ENCODE data around the gene KRT33B.

DNA sequence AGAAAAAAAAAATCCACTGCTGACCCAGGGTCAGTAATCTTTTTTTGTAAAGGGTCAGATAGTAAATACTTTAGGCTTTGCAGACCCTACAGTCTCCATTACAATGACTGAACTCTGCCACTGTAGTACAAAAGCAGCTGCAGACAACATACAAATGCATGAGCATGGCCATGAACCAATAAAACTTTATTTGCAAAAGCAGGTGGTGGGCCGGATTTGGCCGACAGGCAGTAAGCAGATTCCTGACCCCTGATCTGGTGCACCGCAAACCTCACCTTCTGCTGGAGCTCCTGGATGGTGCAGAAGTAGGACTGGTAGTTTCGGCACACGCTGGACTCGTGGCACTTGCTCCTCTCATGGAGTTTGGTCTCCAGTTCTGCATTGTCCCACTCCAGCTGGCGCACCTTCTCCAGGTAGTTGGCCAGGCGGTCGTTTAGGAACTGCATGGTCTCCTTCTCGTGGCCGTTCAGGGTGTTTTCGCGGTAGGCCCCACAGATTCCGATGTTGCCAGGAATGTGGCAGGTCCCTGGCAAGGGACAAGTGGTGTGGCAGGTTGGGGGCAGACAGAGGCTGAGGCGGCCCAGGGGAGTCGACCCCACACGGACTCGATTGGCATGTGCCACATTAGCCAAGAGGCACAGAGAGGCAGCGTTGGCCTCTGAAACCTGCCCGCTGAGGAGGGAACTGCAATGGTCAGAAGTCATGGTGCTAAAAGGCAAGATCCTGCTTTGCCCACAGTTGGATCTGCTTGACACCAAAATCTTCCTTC, 41.6 kb upstream of the KRT33B start:
- TF ChIP-seq, protein P1, sequence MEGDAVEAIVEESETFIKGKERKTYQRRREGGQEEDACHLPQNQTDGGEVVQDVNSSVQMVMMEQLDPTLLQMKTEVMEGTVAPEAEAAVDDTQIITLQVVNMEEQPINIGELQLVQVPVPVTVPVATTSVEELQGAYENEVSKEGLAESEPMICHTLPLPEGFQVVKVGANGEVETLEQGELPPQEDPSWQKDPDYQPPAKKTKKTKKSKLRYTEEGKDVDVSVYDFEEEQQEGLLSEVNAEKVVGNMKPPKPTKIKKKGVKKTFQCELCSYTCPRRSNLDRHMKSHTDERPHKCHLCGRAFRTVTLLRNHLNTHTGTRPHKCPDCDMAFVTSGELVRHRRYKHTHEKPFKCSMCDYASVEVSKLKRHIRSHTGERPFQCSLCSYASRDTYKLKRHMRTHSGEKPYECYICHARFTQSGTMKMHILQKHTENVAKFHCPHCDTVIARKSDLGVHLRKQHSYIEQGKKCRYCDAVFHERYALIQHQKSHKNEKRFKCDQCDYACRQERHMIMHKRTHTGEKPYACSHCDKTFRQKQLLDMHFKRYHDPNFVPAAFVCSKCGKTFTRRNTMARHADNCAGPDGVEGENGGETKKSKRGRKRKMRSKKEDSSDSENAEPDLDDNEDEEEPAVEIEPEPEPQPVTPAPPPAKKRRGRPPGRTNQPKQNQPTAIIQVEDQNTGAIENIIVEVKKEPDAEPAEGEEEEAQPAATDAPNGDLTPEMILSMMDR (IDR thresholded peaks at IDR 0.05): no peak
- no peak for TF ChIP-seq POLR2A (IDR thresholded peaks at IDR 0.05)
